Stomach (tissue), 9 donors: ENCODE data around the gene DYNAP. TPM values are rescaled to one million over a fixed set of nuclear protein-coding genes. Genes with fewer than 3 reads are reported as not detected.

Source experiments
- DNase-seq, 2 donors: peaks; one replicate each; pipeline versions ENCODE4 v3.0.0 to v3.0.0-alpha.2; 2013 to 2019
- H3K27ac ChIP-seq, 5 donors: fragments of 200-600 bp in 4 of 5; sonication (generic) in 4 of 5; one replicate each; pipeline ENCODE4 v1.5.1; 2013 to 2019; ENCODE audit warnings: mild to moderate bottlenecking in 1 of 5, moderate library complexity in 1 of 5
- H3K27me3 ChIP-seq, 3 donors: fragments of 200-600 bp; sonication (generic); one replicate each; pipeline ENCODE4 v1.5.1; 2017 to 2019; ENCODE audit warnings: mixed run types in 1 of 3
- H3K36me3 ChIP-seq, 4 donors: fragments of 200-600 bp; sonication (generic); 1 replicate in 3 of 4; 2 replicates in 1 of 4; pipeline ENCODE4 v1.5.1; 2016 to 2019
- H3K4me1 ChIP-seq, 4 donors: fragments of 200-600 bp; sonication (generic); one replicate each; pipeline ENCODE4 v1.5.1; 2016 to 2019
- H3K4me3 ChIP-seq, 4 donors: fragments of 200-600 bp; sonication (generic) in 3 of 4; one replicate each; pipeline ENCODE4 v1.5.1; 2016 to 2019; ENCODE audit warnings: mild to moderate bottlenecking in 1 of 4
- H3K9me3 ChIP-seq, 4 donors: fragments of 200-600 bp; sonication (generic); one replicate each; pipeline ENCODE4 v1.5.1; 2016 to 2019
- CTCF ChIP-seq, 7 experiments: fragments of 450-650 bp in 4 of 7; fragments of 200-600 bp in 3 of 7; sonication (generic) in 3 of 7; IDR thresholded peaks; one replicate each; pipeline ENCODE4 v1.5.1; 2016 to 2019; ENCODE audit warnings: antibody characterized with exemption in 7 of 7, control low read depth in 2 of 7, mild to moderate bottlenecking in 1 of 7
- EP300 ChIP-seq: sonication (generic); formaldehyde crosslinking; IDR thresholded peaks from one replicate; pipeline ENCODE4 v1.6.1; 2017; ENCODE audit warnings: antibody characterized with exemption
- POLR2A ChIP-seq, 4 donors: fragments of 450-650 bp; IDR thresholded peaks; one replicate each; pipeline ENCODE4 v1.6.1; 2016; ENCODE audit warnings: antibody characterized with exemption in 4 of 4, control low read depth in 2 of 4, mild to moderate bottlenecking in 1 of 4, moderate library complexity in 1 of 4
- POLR2AphosphoS5 ChIP-seq, 3 donors: sonication (generic); formaldehyde crosslinking; IDR thresholded peaks; one replicate each; pipeline ENCODE4 v1.6.1; 2016; ENCODE audit warnings: antibody characterized with exemption in 3 of 3
- WGBS, 5 donors: extraction: QIAGEN DNeasy Blood & Tissue Kit in 3 of 5; methylation state at CpG; one replicate each; pipeline versions ENCODE4 v1.1.5 to v1.1.7; 2013 to 2018; 5-methylcytosine and 5-hydroxymethylcytosine counted together
- intact Hi-C: fragments of 100-400 bp; cut with DNase I; formaldehyde crosslinking; loops from one replicate; pipeline ENCODE4 v1.15.1; 2023; ENCODE audit warnings: low total_unique reads
- polyA plus RNA-seq, 3 donors: library from polyadenylated mRNA; stranded (reverse); fragments of 200-250 nt; gene quantifications; one replicate each; pipeline ENCODE4 v1.2.3, GENCODE V29; 2013
- total RNA-seq, 5 donors: library from RNA; depleted of rRNA; stranded (reverse); fragments of >200 nt; gene quantifications; one replicate each; pipeline versions ENCODE4 v1.1.0 to v1.2.3, GENCODE V29; 2014 to 2016
- donor health status: healthy with polysubstance abuse.
- donor health status: Bipolar disorder and iron deficiency.
- donor health status: healthy.

The DYNAP gene
- total and polyA plus RNA-seq, 8 donors, result 3.9 TPM; not detected in 7

GRCh38 chr18:54636217-54636616 is 45.2 kb downstream of the DYNAP start:
- no peak for DNase-seq
- H3K36me3 ChIP-seq, result no peaks in the 10 kb centered on the region
- intact Hi-C loops, result no loop called here
- no peaks in the 10 kb centered on the region for H3K9me3 ChIP-seq
- no peak overlapping the region for H3K27ac ChIP-seq
- no peaks in the 10 kb centered on the region for H3K4me1 ChIP-seq
- H3K4me3 ChIP-seq, result no peak overlapping the region
- WGBS, 5 donors, result 73 to 89% (median 87%) methylated on average over 4 of the region's 4 CpGs
- no peaks in the 10 kb centered on the region for H3K27me3 ChIP-seq
- no peak for TF ChIP-seq POLR2A (IDR thresholded peaks at IDR 0.05)
- TF ChIP-seq EP300, result no peak
- TF ChIP-seq POLR2AphosphoS5 (IDR thresholded peaks at IDR 0.05), result no peak
- TF ChIP-seq CTCF (IDR thresholded peaks at IDR 0.05), result no peak

GRCh38 chr18:54641734-54642133 is 50.7 kb downstream of the DYNAP start:
- DNase-seq, result no peak
- 71 to 84% (median 76%) methylated on average over 1 of the region's 1 CpG for WGBS, 5 donors
- no peaks in the 10 kb centered on the region for H3K4me1 ChIP-seq
- H3K4me3 ChIP-seq, result no peak overlapping the region
- H3K36me3 ChIP-seq, result no peaks in the 10 kb centered on the region
- H3K27me3 ChIP-seq, result no peaks in the 10 kb centered on the region
- H3K27ac ChIP-seq, result no peak overlapping the region
- TF ChIP-seq POLR2AphosphoS5 (IDR thresholded peaks at IDR 0.05) (no peak), CTCF (IDR thresholded peaks at IDR 0.05) (no peak), POLR2A (IDR thresholded peaks at IDR 0.05) (no peak), EP300 (no peak)
- no peaks in the 10 kb centered on the region for H3K9me3 ChIP-seq
- intact Hi-C loops, result loop anchor here (10.0 kb wide), 1 partner anchor 77 kb away; no protein-coding TSS in a partner anchor

GRCh38 chr18:54647176-54647575 is 56.1 kb downstream of the DYNAP start:
- DNase-seq, result peak in 1 of 2 donors; percentile 78
- no peaks in the 10 kb centered on the region for H3K9me3 ChIP-seq
- no peak for TF ChIP-seq POLR2AphosphoS5 (IDR thresholded peaks at IDR 0.05)
- peak in 4 of 7 experiments; percentile 22 to 49 (median 38) for TF ChIP-seq CTCF (IDR thresholded peaks at IDR 0.05)
- no peak overlapping the region for H3K27ac ChIP-seq
- intact Hi-C loops, result loop anchor here (10.0 kb wide), 1 partner anchor 82 kb away; no protein-coding TSS in a partner anchor
- H3K36me3 ChIP-seq, result no peaks in the 10 kb centered on the region
- H3K4me3 ChIP-seq, result no peak overlapping the region
- no peaks in the 10 kb centered on the region for H3K4me1 ChIP-seq
- WGBS, 5 donors, result 8 to 17% (median 12%) methylated on average over 2 of the region's 2 CpGs
- no peaks in the 10 kb centered on the region for H3K27me3 ChIP-seq

Other genes starting within 250 kb of the DYNAP start
- gene STARD6, start 233.4 kb upstream of the DYNAP start, total RNA-seq, result not detected
- not detected for gene STARD6, start 233.4 kb upstream of the DYNAP start, polyA plus RNA-seq
- gene C18orf54, start 233.3 kb upstream of the DYNAP start, total RNA-seq, result 1 to 10 TPM in 2 of 5 donors, under 1 TPM in 1, not detected in 2; 0.89 to 4.0 (median 1.2) TPM
- under 1 TPM in 2 of 3 donors, not detected in 1; 0.68 to 0.75 TPM for gene C18orf54, start 233.3 kb upstream of the DYNAP start, polyA plus RNA-seq
- gene RAB27B, start 237.2 kb downstream of the DYNAP start, total RNA-seq, result 100 to 1,000 TPM in 1 of 5 donors, 10 to 100 TPM in 3, 1 to 10 TPM in 1; 1.8 to 102 (median 24.9) TPM
- gene RAB27B, start 237.2 kb downstream of the DYNAP start, polyA plus RNA-seq, result 10 to 100 TPM in 2 of 3 donors, 1 to 10 TPM in 1; 4.9 to 23.2 (median 10.5) TPM